SK-N-DZ (cell line): ENCODE measurements around the gene ZNF669. TPM values are rescaled to one million over a fixed set of nuclear protein-coding genes. Genes with fewer than 3 reads are reported as not detected.
"Not testable (repeated sequence)": the region's sequence is repeated elsewhere in the genome, so short reads cannot be mapped to it uniquely, and the experiment has no call there.

Source experiments
- DNase-seq: peaks from one replicate; pipeline ENCODE4 v3.0.0-alpha.2; 2015; ENCODE audit warnings: low spot score
- polyA plus RNA-seq, 2 experiments: library from polyadenylated mRNA; depleted of rRNA; stranded (reverse); fragments of >200 nt; gene quantifications; 2 replicates each; pipeline ENCODE4 v1.2.3, GENCODE V29; 2014

The ZNF669 gene
- 14.6 and 37.8 TPM in 2 replicates for polyA plus RNA-seq (2014; cell fraction: cytosol; rRNA removed)
- polyA plus RNA-seq (2014; cell fraction: nucleus; rRNA removed): 5.9 and 8.7 TPM in 2 replicates

- peak; percentile 95 for DNase-seq
Observed at GRCh38 chr1:247103859-247104591, at the start of gene ZNF669. Gene ZNF669 (minus strand): TSS chr1:247104356. CDS start chr1:247104199, 157 bp downstream.

GRCh38 chr1:247147781-247148180 lies 43.6 kb upstream of the ZNF669 start:
- DNase-seq: no peak

- not testable (repeated sequence) for DNase-seq
Observed at GRCh38 chr1:247147120-247147519, 43.0 kb upstream of the ZNF669 start.

GRCh38 chr1:247146671-247147070 lies 42.5 kb upstream of the ZNF669 start:
- no peak for DNase-seq

- no peak for DNase-seq
Observed at GRCh38 chr1:247145279-247145678, 41.1 kb upstream of the ZNF669 start.

- DNase-seq: not testable (repeated sequence)
Observed at GRCh38 chr1:247139557-247139956, 35.4 kb upstream of the ZNF669 start.

- no peak for DNase-seq
Observed at GRCh38 chr1:247131236-247131635, 27.1 kb upstream of the ZNF669 start.

GRCh38 chr1:247127519-247128282 lies 23.5 kb upstream of the ZNF669 start:
- DNase-seq: not testable (repeated sequence)

- DNase-seq: not testable (repeated sequence)
Observed at GRCh38 chr1:247126601-247127000, 22.4 kb upstream of the ZNF669 start.

GRCh38 chr1:247126166-247126565 lies 22.0 kb upstream of the ZNF669 start:
- DNase-seq: not testable (repeated sequence)

GRCh38 chr1:247121382-247121781 lies 17.2 kb upstream of the ZNF669 start:
- DNase-seq: no peak

- not testable (repeated sequence) for DNase-seq
Observed at GRCh38 chr1:247120408-247120668, 16.2 kb upstream of the ZNF669 start.

GRCh38 chr1:247119600-247120407 lies 15.6 kb upstream of the ZNF669 start:
- no peak for DNase-seq

- peak; percentile 59 for DNase-seq
Observed at GRCh38 chr1:247118946-247119446, 14.8 kb upstream of the ZNF669 start.

- no peak for DNase-seq
Observed at GRCh38 chr1:247115545-247115944, 11.4 kb upstream of the ZNF669 start.

- DNase-seq: no peak
Observed at GRCh38 chr1:247115141-247115510, 11.0 kb upstream of the ZNF669 start.

GRCh38 chr1:247114351-247115140 lies 10.4 kb upstream of the ZNF669 start:
- DNase-seq: no peak

GRCh38 chr1:247113733-247114271 lies 9.6 kb upstream of the ZNF669 start:
- DNase-seq: no peak

- no peak for DNase-seq
Observed at GRCh38 chr1:247113094-247113497, 8.9 kb upstream of the ZNF669 start.

- no peak for DNase-seq
Observed at GRCh38 chr1:247112479-247112781, 8.3 kb upstream of the ZNF669 start.
